Loucy (cell line): ENCODE data around the gene UQCRC1.

Source experiments
- H2AFZ ChIP-seq: fragments of 200-600 bp; sonication (generic); 2 replicates; pipeline ENCODE4 v1.6.0; 2016; ENCODE audit warnings: antibody characterized with exemption, mild to moderate bottlenecking, low read length, moderate library complexity
- H3F3A ChIP-seq: fragments of 200-600 bp; 2 replicates; pipeline ENCODE4 v1.6.0; 2016; ENCODE audit warnings: antibody characterized with exemption, low read depth, mild to moderate bottlenecking
- H3K27me3 ChIP-seq: fragments of 200-600 bp; sonication (generic); 2 replicates; pipeline ENCODE4 v1.6.1; 2014; ENCODE audit warnings: low read length, mild to moderate bottlenecking; ENCODE audit not compliant: insufficient read depth, poor library complexity, severe bottlenecking
- H3K36me3 ChIP-seq: fragments of 200-600 bp; sonication (generic); 2 replicates; pipeline ENCODE4 v1.6.1; 2016; ENCODE audit warnings: low read length; ENCODE audit not compliant: insufficient read depth
- H3K4me1 ChIP-seq: fragments of 200-600 bp; sonication (generic); 2 replicates; pipeline ENCODE4 v1.5.1; 2014; ENCODE audit warnings: low read length, mild to moderate bottlenecking; ENCODE audit not compliant: insufficient read depth, poor library complexity, severe bottlenecking
- H3K4me2 ChIP-seq: fragments of 200-600 bp; sonication (generic); 2 replicates; pipeline ENCODE4 v1.6.0; 2014; ENCODE audit warnings: antibody characterized with exemption, low read length, low read depth, mild to moderate bottlenecking; ENCODE audit not compliant: poor library complexity, severe bottlenecking
- H3K4me3 ChIP-seq: fragments of 200-600 bp; sonication (generic); 2 replicates; pipeline ENCODE4 v1.5.1; 2014; ENCODE audit warnings: low read length, mild to moderate bottlenecking, mixed read lengths; ENCODE audit not compliant: poor library complexity, severe bottlenecking
- H3K79me2 ChIP-seq: fragments of 200-600 bp; sonication (generic); 2 replicates; pipeline ENCODE4 v1.6.1; 2014; ENCODE audit warnings: low read length; ENCODE audit not compliant: insufficient read depth
- H3K9ac ChIP-seq: fragments of 200-600 bp; sonication (generic); 2 replicates; pipeline ENCODE4 v1.6.0; 2014; ENCODE audit warnings: mild to moderate bottlenecking, low read depth, low read length, moderate library complexity; ENCODE audit not compliant: poor library complexity, severe bottlenecking
- H3K9me2 ChIP-seq: fragments of 200-600 bp; sonication (generic); replicated peaks from 2 replicates; pipeline ENCODE4 v1.6.1; 2016; ENCODE audit warnings: low read depth, low read length, mixed read lengths
- H3K9me3 ChIP-seq: fragments of 200-600 bp; sonication (generic); 2 replicates; pipeline ENCODE4 v1.6.1; 2014; ENCODE audit warnings: mild to moderate bottlenecking, antibody characterized with exemption, low read length, low read depth; ENCODE audit not compliant: insufficient read depth
- H4K20me1 ChIP-seq: fragments of 200-600 bp; sonication (generic); 2 replicates; pipeline ENCODE4 v1.6.0; 2014; ENCODE audit warnings: antibody characterized with exemption, low read length, mild to moderate bottlenecking; ENCODE audit not compliant: insufficient read depth, poor library complexity, severe bottlenecking
- EZH2phosphoT487 ChIP-seq: fragments of 200-600 bp; IDR thresholded peaks from 2 replicates; pipeline ENCODE4 v1.6.1; 2018; ENCODE audit warnings: antibody characterized with exemption, mild to moderate bottlenecking, moderate library complexity, borderline replicate concordance
- TF ChIP-seq, protein P1 (sequence below): fragments of 200-600 bp; sonication (generic); conservative IDR thresholded peaks from 2 replicates; pipeline ENCODE4 v1.5.1; 2014; ENCODE audit warnings: mild to moderate bottlenecking, antibody characterized with exemption, low read length

The UQCRC1 gene

GRCh38 chr3:48560648-48561018, 48.8 kb downstream of the UQCRC1 start:
- H3K4me3 ChIP-seq, result peak overlapping the region; percentile 33

GRCh38 chr3:48558493-48559134, 50.8 kb downstream of the UQCRC1 start:
- Histone ChIP-seq H3K27me3 (no peaks in the 10 kb centered on the region), H4K20me1 (peaks cover 17% of the 10 kb centered on the region), H3K4me3 (no peak overlapping the region), H3K9me2 (no peaks in the 10 kb centered on the region), H3K4me1 (peaks cover 60% of the 10 kb centered on the region), H3K9me3 (no peaks in the 10 kb centered on the region), H3K36me3 (no peaks in the 10 kb centered on the region; the same call in 1 of the 2 replicates), H2AFZ (no peak overlapping the region), H3F3A (no peaks in the 10 kb centered on the region), H3K9ac (peak overlapping the region; percentile 43), H3K79me2 (peaks cover 30% of the 10 kb centered on the region), H3K4me2 (peak overlapping the region; percentile 89)
- TF ChIP-seq, protein P1, sequence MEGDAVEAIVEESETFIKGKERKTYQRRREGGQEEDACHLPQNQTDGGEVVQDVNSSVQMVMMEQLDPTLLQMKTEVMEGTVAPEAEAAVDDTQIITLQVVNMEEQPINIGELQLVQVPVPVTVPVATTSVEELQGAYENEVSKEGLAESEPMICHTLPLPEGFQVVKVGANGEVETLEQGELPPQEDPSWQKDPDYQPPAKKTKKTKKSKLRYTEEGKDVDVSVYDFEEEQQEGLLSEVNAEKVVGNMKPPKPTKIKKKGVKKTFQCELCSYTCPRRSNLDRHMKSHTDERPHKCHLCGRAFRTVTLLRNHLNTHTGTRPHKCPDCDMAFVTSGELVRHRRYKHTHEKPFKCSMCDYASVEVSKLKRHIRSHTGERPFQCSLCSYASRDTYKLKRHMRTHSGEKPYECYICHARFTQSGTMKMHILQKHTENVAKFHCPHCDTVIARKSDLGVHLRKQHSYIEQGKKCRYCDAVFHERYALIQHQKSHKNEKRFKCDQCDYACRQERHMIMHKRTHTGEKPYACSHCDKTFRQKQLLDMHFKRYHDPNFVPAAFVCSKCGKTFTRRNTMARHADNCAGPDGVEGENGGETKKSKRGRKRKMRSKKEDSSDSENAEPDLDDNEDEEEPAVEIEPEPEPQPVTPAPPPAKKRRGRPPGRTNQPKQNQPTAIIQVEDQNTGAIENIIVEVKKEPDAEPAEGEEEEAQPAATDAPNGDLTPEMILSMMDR, result peak; percentile 42
- no peak for TF ChIP-seq EZH2phosphoT487

More at GRCh38 chr3:48560648-48561018, 48.8 kb downstream of the UQCRC1 start:
- H3K36me3 ChIP-seq, result no peaks in the 10 kb centered on the region
- H3K9me2 ChIP-seq, result no peaks in the 10 kb centered on the region
- TF ChIP-seq EZH2phosphoT487, result no peak
- TF ChIP-seq, protein P1, result no peak
- no peaks in the 10 kb centered on the region for H3K27me3 ChIP-seq
- H3K4me2 ChIP-seq, result peak overlapping the region; percentile 50
- no peak overlapping the region for H2AFZ ChIP-seq
- H3K4me1 ChIP-seq, result peaks cover 56% of the 10 kb centered on the region
- peaks cover 4% of the 10 kb centered on the region for H4K20me1 ChIP-seq
- H3K79me2 ChIP-seq, result peaks cover 10% of the 10 kb centered on the region
- H3K9ac ChIP-seq, result peak overlapping the region; percentile 43
- no peaks in the 10 kb centered on the region for H3K9me3 ChIP-seq
- no peaks in the 10 kb centered on the region for H3F3A ChIP-seq

GRCh38 chr3:48556796-48557626, 52.4 kb downstream of the UQCRC1 start, which contains the start of gene PFKFB4:
TSS of gene PFKFB4 (minus strand) at chr3:48556803. CDS start at chr3:48556777, 26 bp downstream.
- Histone ChIP-seq H4K20me1 (peaks cover 28% of the 10 kb centered on the region), H3K27me3 (no peaks in the 10 kb centered on the region), H2AFZ (peak within 1 kb of the TSS; percentile 84), H3F3A (no peaks in the 10 kb centered on the region), H3K9me2 (no peaks in the 10 kb centered on the region), H3K36me3 (no peaks in the 10 kb centered on the region; the same call in 1 of the 2 replicates), H3K4me1 (peaks cover 67% of the 10 kb centered on the region), H3K4me2 (peak within 1 kb of the TSS; percentile 89), H3K79me2 (peaks cover 46% of the 10 kb centered on the region), H3K9ac (peak within 1 kb of the TSS; percentile 71), H3K9me3 (no peaks in the 10 kb centered on the region), H3K4me3 (peak within 1 kb of the TSS; percentile 83)
- no peak for TF ChIP-seq EZH2phosphoT487
- TF ChIP-seq, protein P1, result 0 out of 2 replicates have a peak, but pooled peaks have one; percentile 9
